ENCODE data around the gene CAMKV.

DNA sequence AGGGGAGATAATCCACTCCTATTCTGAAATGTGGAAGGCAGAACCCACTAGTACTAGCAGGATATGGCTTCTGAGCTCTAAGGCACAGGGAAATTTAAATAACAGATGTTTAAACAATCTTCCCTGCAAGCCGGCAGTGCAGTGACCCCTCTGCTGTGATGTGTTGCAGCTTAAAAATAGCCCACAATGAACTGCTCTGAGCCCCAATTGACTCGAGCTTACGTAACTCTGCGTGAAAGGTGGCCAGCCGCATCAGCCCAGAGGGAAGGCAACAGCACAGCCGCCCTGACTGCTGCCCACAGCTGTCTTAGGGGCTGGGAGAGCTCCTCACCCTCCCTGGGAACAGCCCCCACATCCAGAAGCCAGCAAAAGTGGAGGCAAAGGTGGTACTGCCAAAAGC, 12.5 kb upstream of the CAMKV start:
- TF ChIP-seq, protein P1, sequence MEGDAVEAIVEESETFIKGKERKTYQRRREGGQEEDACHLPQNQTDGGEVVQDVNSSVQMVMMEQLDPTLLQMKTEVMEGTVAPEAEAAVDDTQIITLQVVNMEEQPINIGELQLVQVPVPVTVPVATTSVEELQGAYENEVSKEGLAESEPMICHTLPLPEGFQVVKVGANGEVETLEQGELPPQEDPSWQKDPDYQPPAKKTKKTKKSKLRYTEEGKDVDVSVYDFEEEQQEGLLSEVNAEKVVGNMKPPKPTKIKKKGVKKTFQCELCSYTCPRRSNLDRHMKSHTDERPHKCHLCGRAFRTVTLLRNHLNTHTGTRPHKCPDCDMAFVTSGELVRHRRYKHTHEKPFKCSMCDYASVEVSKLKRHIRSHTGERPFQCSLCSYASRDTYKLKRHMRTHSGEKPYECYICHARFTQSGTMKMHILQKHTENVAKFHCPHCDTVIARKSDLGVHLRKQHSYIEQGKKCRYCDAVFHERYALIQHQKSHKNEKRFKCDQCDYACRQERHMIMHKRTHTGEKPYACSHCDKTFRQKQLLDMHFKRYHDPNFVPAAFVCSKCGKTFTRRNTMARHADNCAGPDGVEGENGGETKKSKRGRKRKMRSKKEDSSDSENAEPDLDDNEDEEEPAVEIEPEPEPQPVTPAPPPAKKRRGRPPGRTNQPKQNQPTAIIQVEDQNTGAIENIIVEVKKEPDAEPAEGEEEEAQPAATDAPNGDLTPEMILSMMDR (IDR thresholded peaks at IDR 0.05) = no peak
- no peak for TF ChIP-seq POLR2A (IDR thresholded peaks at IDR 0.05)

Measured in vagina (tissue), 2 donors.